H1 (cell line): ENCODE results near the gene TPSG1. TPM values are rescaled to one million over a fixed set of nuclear protein-coding genes. Genes with fewer than 3 reads are reported as not detected.
A peak's percentile ranks its signal among the peaks of the same experiment; 100 is the strongest.

Experiments used
- CTCF ChIA-PET: fragments of 300-600 bp; sonication (Branson Sonifier 250); formaldehyde crosslinking; loops from one replicate; lab custom pipeline; 2021; ENCODE audit not compliant: partially characterized antibody; lab: Charles Lee
- POLR2A ChIA-PET: fragments of 300-600 bp; sonication (Branson Sonifier 250); formaldehyde crosslinking; loops from one replicate; lab custom pipeline; 2021; ENCODE audit warnings: inconsistent platforms; ENCODE audit not compliant: partially characterized antibody; lab: Charles Lee
- DNase-seq, 2 experiments: peaks; one replicate each; pipeline versions ENCODE4 v3.0.0 to v3.0.0-alpha.2; 2010 to 2022; ENCODE audit warnings: low spot score in 2 of 2, low read depth in 1 of 2, mixed read lengths in 1 of 2
- FAIRE-seq: peaks from 2 replicates; lab custom pipeline; 2011; peaks lifted over from hg19 to GRCh38; lab: Jason Lieb, UNC
- H2AFZ ChIP-seq: 2 replicates; pipeline ENCODE4 v1.8.1; 2012; ENCODE audit warnings: low read length, inconsistent platforms
- H2AK5ac ChIP-seq: 2 replicates; pipeline ENCODE4 v1.6.1; 2013; ENCODE audit warnings: low read depth, low read length
- H2BK120ac ChIP-seq: replicated peaks from 2 replicates; pipeline ENCODE3; 2013; ENCODE audit warnings: low read depth, low read length, inconsistent platforms
- H2BK12ac ChIP-seq: 2 replicates; pipeline ENCODE4 v1.6.1; 2013; ENCODE audit warnings: low read depth, low read length
- H2BK15ac ChIP-seq: 2 replicates; pipeline ENCODE4 v1.6.1; 2013; ENCODE audit warnings: low read length
- H2BK20ac ChIP-seq: 2 replicates; pipeline ENCODE4 v1.6.1; 2013; ENCODE audit warnings: low read length
- H2BK5ac ChIP-seq: 2 replicates; pipeline ENCODE4 v1.6.1; 2013; ENCODE audit warnings: low read depth, low read length
- H3K14ac ChIP-seq: 2 replicates; pipeline ENCODE4 v1.6.1; 2013; ENCODE audit warnings: inconsistent platforms; ENCODE audit not compliant: insufficient read length
- H3K18ac ChIP-seq: 2 replicates; pipeline ENCODE4 v1.6.1; 2013; ENCODE audit warnings: low read length; ENCODE audit errors: extremely low read depth
- H3K23ac ChIP-seq: 2 replicates; pipeline ENCODE4 v1.6.1; 2013; ENCODE audit warnings: inconsistent platforms; ENCODE audit not compliant: insufficient read length
- H3K23me2 ChIP-seq: 2 replicates; pipeline ENCODE4 v1.6.1; 2013; ENCODE audit warnings: low read depth, low read length
- H3K27ac ChIP-seq: 2 replicates; pipeline ENCODE4 v1.6.1; 2011; ENCODE audit warnings: low read depth, low read length, inconsistent platforms
- H3K27me3 ChIP-seq, 4 experiments: replicated peaks in 1 of 4; 1 replicate in 1 of 4; 2 replicates in 3 of 4; pipeline versions ENCODE4 v1.6.1 to v1.8.1; 2011 to 2013; ENCODE audit warnings: low read length in 3 of 4, mild to moderate bottlenecking in 3 of 4, inconsistent platforms in 2 of 4, mixed read lengths in 2 of 4, moderate library complexity in 1 of 4; ENCODE audit not compliant: control insufficient read depth in 3 of 4, insufficient read depth in 3 of 4; ENCODE audit errors: extremely low read depth in 1 of 4
- H3K36me3 ChIP-seq, 4 experiments: 2 replicates each; pipeline versions ENCODE4 v1.6.1 to v1.8.1; 2011 to 2013; ENCODE audit warnings: mild to moderate bottlenecking in 4 of 4, low read length in 3 of 4, moderate library complexity in 2 of 4, control low read depth in 1 of 4, inconsistent platforms in 1 of 4; ENCODE audit not compliant: insufficient read depth in 4 of 4, control insufficient read depth in 2 of 4
- H3K4ac ChIP-seq: replicated peaks from 2 replicates; pipeline ENCODE3; 2013; ENCODE audit warnings: low read length, low read depth, mixed read lengths, inconsistent platforms; ENCODE audit not compliant: insufficient read length
- H3K4me1 ChIP-seq, 4 experiments: replicated peaks in 1 of 4; 1 replicate in 1 of 4; 2 replicates in 3 of 4; pipeline versions ENCODE4 v1.6.1 to v1.8.1; 2011 to 2013; ENCODE audit warnings: low read length in 3 of 4, inconsistent platforms in 2 of 4, mixed read lengths in 1 of 4; ENCODE audit not compliant: insufficient read depth in 4 of 4, control insufficient read depth in 3 of 4
- H3K4me2 ChIP-seq, 2 experiments: 2 replicates each; pipeline versions ENCODE4 v1.6.1 to v1.8.1; 2011 to 2013; ENCODE audit warnings: low read depth in 2 of 2, low read length in 2 of 2, control low read depth in 1 of 2, inconsistent platforms in 1 of 2, mild to moderate bottlenecking in 1 of 2; ENCODE audit not compliant: insufficient read depth in 1 of 2
- H3K4me3 ChIP-seq, 4 experiments: fragments of 200-600, 300-600 bp in 1 of 4; sonication (generic), shearing (Covaris generic), sonication (Bioruptor Twin) in 1 of 4; 2 replicates each; pipeline versions ENCODE4 v1.5.1 to v1.8.1; 2011 to 2016; ENCODE audit warnings: low read length in 4 of 4, low read depth in 3 of 4, control low read depth in 2 of 4, inconsistent platforms in 2 of 4, mild to moderate bottlenecking in 2 of 4, mixed read lengths in 1 of 4, moderate library complexity in 1 of 4; ENCODE audit not compliant: insufficient read depth in 2 of 4; ENCODE audit errors: extremely low read depth in 1 of 4
- H3K56ac ChIP-seq: replicated peaks from 2 replicates; pipeline ENCODE3; 2013; ENCODE audit warnings: low read depth, mild to moderate bottlenecking, mixed read lengths, low read length, inconsistent platforms; ENCODE audit not compliant: insufficient read length
- H3K79me1 ChIP-seq: 2 replicates; pipeline ENCODE4 v1.6.1; 2013; ENCODE audit warnings: low read depth, low read length, control low read depth
- H3K79me2 ChIP-seq, 2 experiments: 2 replicates each; pipeline versions ENCODE4 v1.6.1 to v1.8.1; 2012 to 2013; ENCODE audit warnings: low read length in 2 of 2, mild to moderate bottlenecking in 2 of 2, inconsistent platforms in 1 of 2; ENCODE audit not compliant: insufficient read depth in 2 of 2, control insufficient read depth in 1 of 2
- H3K9ac ChIP-seq, 4 experiments: replicated peaks in 1 of 4; 1 replicate in 1 of 4; 2 replicates in 3 of 4; pipeline versions ENCODE4 v1.6.1 to v1.8.1; 2011 to 2013; ENCODE audit warnings: low read depth in 3 of 4, low read length in 3 of 4, control low read depth in 2 of 4, mild to moderate bottlenecking in 2 of 4, moderate library complexity in 2 of 4, inconsistent platforms in 1 of 4; ENCODE audit errors: extremely low read depth in 1 of 4
- H3K9me3 ChIP-seq, 2 experiments: 2 replicates each; pipeline versions ENCODE4 v1.6.1 to v1.8.1; 2012 to 2013; ENCODE audit warnings: mild to moderate bottlenecking in 2 of 2, moderate library complexity in 2 of 2, control low read depth in 1 of 2, inconsistent platforms in 1 of 2, low read depth in 1 of 2, low read length in 1 of 2, mixed read lengths in 1 of 2; ENCODE audit not compliant: insufficient read depth in 2 of 2
- H4K20me1 ChIP-seq, 2 experiments: replicated peaks in 1 of 2; 2 replicates each; pipeline versions ENCODE3 to v1.8.1; 2011 to 2013; ENCODE audit warnings: inconsistent platforms in 2 of 2, low read length in 2 of 2, mild to moderate bottlenecking in 1 of 2; ENCODE audit not compliant: insufficient read depth in 2 of 2, control insufficient read depth in 1 of 2
- H4K5ac ChIP-seq: 2 replicates; pipeline ENCODE4 v1.6.1; 2013; ENCODE audit warnings: low read length, low read depth, mixed read lengths, inconsistent platforms; ENCODE audit not compliant: insufficient read length
- H4K8ac ChIP-seq: 2 replicates; pipeline ENCODE4 v1.8.0; 2013; ENCODE audit warnings: mild to moderate bottlenecking, moderate library complexity, low read length, inconsistent platforms; ENCODE audit not compliant: insufficient read depth; ENCODE audit errors: extremely low read depth
- H4K91ac ChIP-seq: replicated peaks from 2 replicates; pipeline ENCODE3; 2013; ENCODE audit warnings: low read length, mixed read lengths, inconsistent platforms; ENCODE audit not compliant: insufficient read length
- BCL11A ChIP-seq, 2 experiments: IDR thresholded peaks; one replicate each; pipeline ENCODE4 v1.6.1; 2011; ENCODE audit warnings: low read depth in 2 of 2, low read length in 2 of 2, mild to moderate bottlenecking in 2 of 2
- CEBPB ChIP-seq: IDR thresholded peaks from 2 replicates; pipeline ENCODE4 v1.6.1; 2012; ENCODE audit warnings: low read depth, low read length
- CTCF ChIP-seq, 3 experiments: IDR thresholded peaks; 1 replicate in 2 of 3; 2 replicates in 1 of 3; pipeline versions ENCODE4 v1.5.1 to v1.6.1; 2011; ENCODE audit warnings: low read length in 3 of 3, mild to moderate bottlenecking in 3 of 3, inconsistent platforms in 2 of 3, low read depth in 1 of 3, moderate library complexity in 1 of 3; ENCODE audit not compliant: insufficient read depth in 1 of 3; ENCODE audit errors: control extremely low read depth in 1 of 3
- SRF ChIP-seq: IDR thresholded peaks from 2 replicates; pipeline ENCODE4 v1.6.1; 2011; ENCODE audit warnings: mild to moderate bottlenecking, low read depth, low read length, moderate library complexity
- WGBS, 2 experiments: shearing (Covaris generic) in 1 of 2; methylation state at CpG; one replicate each; pipeline versions ENCODE4 v1.1.6 to v1.1.7; 2013 to 2015; ENCODE audit warnings: low lambda C conversion rate in 2 of 2, mixed read lengths in 2 of 2, inconsistent platforms in 1 of 2, low coverage in 1 of 2, missing lambda C conversion rate in 1 of 2; ENCODE audit not compliant: insufficient replicate concordance in 2 of 2, insufficient coverage in 1 of 2, insufficient read length in 1 of 2; ENCODE audit errors: extremely low coverage in 1 of 2, missing lambda C conversion rate in 1 of 2; 5-methylcytosine and 5-hydroxymethylcytosine counted together
- polyA plus RNA-seq, 7 experiments: library from polyadenylated mRNA; depleted of rRNA in 3 of 7; stranded (reverse) in 5 of 7; unstranded in 2 of 7; fragments of >200 nt in 5 of 7; fragments of 200-250 nt in 2 of 7; gene quantifications; 1 replicate in 5 of 7; 2 replicates in 1 of 7; 4 replicates in 1 of 7; pipeline versions ENCODE4 v1.2.1 to v1.2.3, GENCODE V29; 2011 to 2013; ENCODE audit warnings: missing spikeins in 2 of 7, mixed read lengths in 2 of 7
- total RNA-seq: library from RNA; stranded (reverse); fragmentation: NEBNext Ultra II Directional; extraction: Animal tissue kit (Norgen Biotek cat#: 25700); gene quantifications from 2 replicates; pipeline ENCODE4 v1.2.1, GENCODE V29; 2021

Gene TPSG1
- total and polyA plus RNA-seq, 2 of the 8 experiments (the other 6 are each of a cell fraction or from before 2014, with no cell fraction given): not detected

- Histone ChIP-seq H3K4me1 (peaks cover 0 to 9% (median 2%) of the 10 kb centered on the region in 4 experiments; a peak in 4 of 7 replicates), H3K27me3 (no peaks in the 10 kb centered on the region), H3K36me3 (peaks cover 0 to 7% (median 3%) of the 10 kb centered on the region in 4 experiments; a peak in 3 of 8 replicates), H2BK12ac (no peak overlapping the region), H3K27ac (no peak overlapping the region), H4K20me1 (peaks cover 11 to 40% of the 10 kb centered on the region in 2 experiments), H2AK5ac (no peak overlapping the region), H3K14ac (no peak overlapping the region), H3K9ac (no peak overlapping the region), H3K23me2 (no peaks in the 10 kb centered on the region), H3K9me3 (no peaks in the 10 kb centered on the region), H2BK120ac (no peak overlapping the region), H3K79me1 (no peaks in the 10 kb centered on the region; the same call in 1 of the 2 replicates), H2AFZ (no peak overlapping the region), H3K56ac (no peak overlapping the region), H2BK15ac (0 out of 2 replicates have a peak overlapping the region, but pooled peaks have one; percentile 29), H2BK20ac (no peak overlapping the region), H3K23ac (no peak overlapping the region), H2BK5ac (no peak overlapping the region), H3K4me3 (no peak overlapping the region), H4K8ac (no peak overlapping the region), H3K4me2 (no peak overlapping the region), H3K79me2 (no peaks in the 10 kb centered on the region), H3K4ac (no peak overlapping the region), H4K5ac (no peak overlapping the region), H3K18ac (no peak overlapping the region), H4K91ac (no peak overlapping the region)
- CTCF ChIA-PET: interaction anchor here (1.2 to 1.9 kb wide), 6 partner anchors 9 to 127 kb away, joined by 3 to 16 read pairs (median 4); no protein-coding TSS in a partner anchor
- POLR2A ChIA-PET: no interaction called here
- WGBS, 2 experiments: 91% methylated on average over 11 of the region's 11 CpGs; no CpG with 5 or more reads in 1 of the 2 experiments
- FAIRE-seq (no peak), DNase-seq (no peak)
- no peak for TF ChIP-seq SRF
- no peak for TF ChIP-seq CEBPB
- no peak for TF ChIP-seq CTCF (IDR thresholded peaks at IDR 0.05; ENCODE audit: control extremely low read depth in 1 of 3, insufficient read depth in 1 of 3, low read depth in 1 of 3, low read length in 3 of 3)
- TF ChIP-seq BCL11A (IDR thresholded peaks at IDR 0.05; ENCODE audit: low read depth in 2 of 2, low read length in 2 of 2): no peak
Observed at GRCh38 chr16:1196494-1196893, 28.6 kb downstream of the TPSG1 start.
